ENCODE measurements around the gene AP5Z1. TPM values are rescaled to one million over a fixed set of nuclear protein-coding genes. Genes with fewer than 3 reads are reported as not detected.
A peak's percentile ranks its signal among the peaks of the same experiment; 100 is the strongest.

AP5Z1 gene
- total RNA-seq, 3 donors from 2014 or later (not counting 1 experiment from before 2014, with no cell fraction given), result 140 to 156 (median 143) TPM

DNA sequence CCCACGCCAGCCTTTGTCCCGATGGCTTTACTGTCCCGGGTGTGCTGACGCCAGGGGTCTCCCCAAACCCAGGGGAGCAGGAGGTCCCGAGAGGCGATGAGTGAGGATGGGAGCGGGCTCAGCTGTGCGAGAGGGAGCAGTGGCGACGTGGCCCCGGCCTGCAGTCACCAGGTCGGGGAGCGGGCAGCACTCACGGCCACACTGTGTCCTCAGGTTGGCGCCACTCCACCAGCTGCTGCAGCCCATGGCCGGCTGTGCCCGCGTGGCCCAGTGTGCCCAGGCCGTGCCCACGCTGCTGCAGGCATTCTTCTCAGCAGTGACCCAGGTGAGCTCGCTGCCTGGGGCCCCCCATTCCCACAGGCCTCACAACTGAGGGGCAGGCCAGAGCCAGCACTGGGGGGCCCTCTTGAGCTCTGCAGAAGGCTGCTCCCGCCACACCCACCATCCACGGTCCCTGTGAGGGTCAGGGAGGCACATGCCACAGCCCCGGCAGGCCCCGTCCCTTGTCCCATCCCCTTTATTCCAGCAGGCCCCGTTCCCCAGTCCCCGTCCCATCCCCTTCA lies 13.3 kb downstream of the AP5Z1 start:
- Mint-ChIP-seq H3K36me3 (no peaks in the 10 kb centered on the region), H3K4me1 (peaks cover under 1 to 8% of the 10 kb centered on the region in 2 donors), H3K27ac (peak overlapping the region in 1 of 2 donors; percentile 29), H3K27me3 (ENCODE audit: low read depth in 2 of 2) (no peaks in the 10 kb centered on the region), H3K4me3 (no peak overlapping the region), H3K9me3 (no peaks in the 10 kb centered on the region)
- 97% methylated on average over 27 of the region's 27 CpGs for WGBS (ENCODE audit: insufficient coverage)
- Histone ChIP-seq H3K4me1 (ENCODE audit: control insufficient read depth, insufficient read depth, low read length) (peaks cover 17% of the 10 kb centered on the region), H3K27ac (ENCODE audit: low read length) (no peak overlapping the region), H3K4me3 (ENCODE audit: low read length) (no peak overlapping the region), H3K36me3 (ENCODE audit: control insufficient read depth, insufficient read depth, low read length) (peaks cover 60% of the 10 kb centered on the region), H3K27me3 (ENCODE audit: control insufficient read depth, insufficient read depth, low read length) (no peaks in the 10 kb centered on the region), H3K9me3 (ENCODE audit: control insufficient read depth, insufficient read depth, low read length) (no peaks in the 10 kb centered on the region)
- TF ChIP-seq, protein P1, sequence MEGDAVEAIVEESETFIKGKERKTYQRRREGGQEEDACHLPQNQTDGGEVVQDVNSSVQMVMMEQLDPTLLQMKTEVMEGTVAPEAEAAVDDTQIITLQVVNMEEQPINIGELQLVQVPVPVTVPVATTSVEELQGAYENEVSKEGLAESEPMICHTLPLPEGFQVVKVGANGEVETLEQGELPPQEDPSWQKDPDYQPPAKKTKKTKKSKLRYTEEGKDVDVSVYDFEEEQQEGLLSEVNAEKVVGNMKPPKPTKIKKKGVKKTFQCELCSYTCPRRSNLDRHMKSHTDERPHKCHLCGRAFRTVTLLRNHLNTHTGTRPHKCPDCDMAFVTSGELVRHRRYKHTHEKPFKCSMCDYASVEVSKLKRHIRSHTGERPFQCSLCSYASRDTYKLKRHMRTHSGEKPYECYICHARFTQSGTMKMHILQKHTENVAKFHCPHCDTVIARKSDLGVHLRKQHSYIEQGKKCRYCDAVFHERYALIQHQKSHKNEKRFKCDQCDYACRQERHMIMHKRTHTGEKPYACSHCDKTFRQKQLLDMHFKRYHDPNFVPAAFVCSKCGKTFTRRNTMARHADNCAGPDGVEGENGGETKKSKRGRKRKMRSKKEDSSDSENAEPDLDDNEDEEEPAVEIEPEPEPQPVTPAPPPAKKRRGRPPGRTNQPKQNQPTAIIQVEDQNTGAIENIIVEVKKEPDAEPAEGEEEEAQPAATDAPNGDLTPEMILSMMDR (IDR thresholded peaks at IDR 0.05), result no peak
- ATAC-seq (no peak), DNase-seq (no peak)
- intact Hi-C loops (cut with micrococcal nuclease), result no loop called here

DNA sequence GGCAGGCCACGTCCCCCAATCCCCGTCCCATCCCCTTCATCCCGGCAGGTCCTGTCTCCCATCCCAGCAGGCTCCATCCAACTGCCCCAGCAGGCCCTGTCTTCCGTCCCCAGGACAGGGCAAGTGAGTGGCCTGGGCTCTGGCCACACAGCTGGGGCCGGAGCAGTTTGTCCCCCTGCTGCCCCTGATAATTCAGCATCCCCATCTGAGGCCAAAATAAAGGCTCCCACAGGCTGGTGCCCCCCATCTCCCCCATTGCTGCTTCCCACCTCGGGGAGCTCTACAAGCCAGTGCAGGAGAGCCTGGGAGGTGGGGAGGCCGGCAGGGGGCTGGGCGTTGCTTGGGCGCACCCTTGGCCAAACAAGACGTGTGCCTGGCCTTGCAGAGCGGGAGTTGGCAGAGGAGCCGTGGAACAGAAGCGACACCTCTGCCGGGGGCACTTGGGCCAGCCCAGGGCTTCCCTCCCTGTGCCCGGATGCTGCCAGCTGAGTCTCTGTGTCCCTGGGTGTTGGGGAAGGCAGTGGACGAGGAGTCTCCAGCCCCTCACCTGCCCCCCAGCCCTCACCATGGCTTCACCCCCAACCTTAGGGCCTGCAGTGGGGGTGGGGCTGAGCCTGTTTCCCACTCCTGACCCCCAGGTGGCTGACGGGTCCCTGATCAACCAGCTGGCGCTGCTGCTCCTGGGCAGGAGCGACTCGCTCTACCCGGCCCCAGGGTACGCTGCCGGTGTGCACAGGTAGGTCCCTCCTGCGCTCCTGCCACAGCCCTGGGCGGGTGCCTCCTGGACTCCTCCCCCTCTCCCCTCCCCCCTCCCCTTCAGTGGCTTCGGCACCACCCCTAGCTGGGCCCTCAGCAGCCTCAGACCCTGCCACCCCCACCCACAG lies 14.0 kb downstream of the AP5Z1 start:
- H3K4me1 ChIP-seq (ENCODE audit: control insufficient read depth, insufficient read depth, low read length), result peaks cover 17% of the 10 kb centered on the region
- Mint-ChIP-seq H3K27ac (peak overlapping the region in 1 of 2 donors; percentile 72), H3K27me3 (ENCODE audit: low read depth in 2 of 2) (no peaks in the 10 kb centered on the region), H3K36me3 (no peaks in the 10 kb centered on the region), H3K9me3 (no peaks in the 10 kb centered on the region), H3K4me1 (peaks cover 8 to 11% of the 10 kb centered on the region in 2 donors), H3K4me3 (no peak overlapping the region)
- ATAC-seq (no peak), DNase-seq (no peak)
- 96% methylated on average over 25 of the region's 26 CpGs for WGBS (ENCODE audit: insufficient coverage)
- no peak overlapping the region for H3K4me3 ChIP-seq (ENCODE audit: low read length)
- no peaks in the 10 kb centered on the region for H3K27me3 ChIP-seq (ENCODE audit: control insufficient read depth, insufficient read depth, low read length)
- H3K36me3 ChIP-seq (ENCODE audit: control insufficient read depth, insufficient read depth, low read length), result peaks cover 58% of the 10 kb centered on the region
- intact Hi-C loops (cut with micrococcal nuclease), result no loop called here
- H3K9me3 ChIP-seq (ENCODE audit: control insufficient read depth, insufficient read depth, low read length), result no peaks in the 10 kb centered on the region
- TF ChIP-seq, protein P1 (IDR thresholded peaks at IDR 0.05), result no peak
- H3K27ac ChIP-seq (ENCODE audit: low read length), result no peak overlapping the region

- Mint-ChIP-seq H3K4me3 (no peak overlapping the region), H3K27ac (peak overlapping the region in 1 of 2 donors; percentile 72), H3K27me3 (ENCODE audit: low read depth in 2 of 2) (no peaks in the 10 kb centered on the region), H3K9me3 (no peaks in the 10 kb centered on the region), H3K4me1 (peaks cover 11 to 14% of the 10 kb centered on the region in 2 donors), H3K36me3 (no peaks in the 10 kb centered on the region)
- Histone ChIP-seq H3K4me3 (ENCODE audit: low read length) (no peak overlapping the region), H3K4me1 (ENCODE audit: control insufficient read depth, insufficient read depth, low read length) (peaks cover 17% of the 10 kb centered on the region), H3K27ac (ENCODE audit: low read length) (no peak overlapping the region), H3K9me3 (ENCODE audit: control insufficient read depth, insufficient read depth, low read length) (no peaks in the 10 kb centered on the region), H3K36me3 (ENCODE audit: control insufficient read depth, insufficient read depth, low read length) (peaks cover 52% of the 10 kb centered on the region), H3K27me3 (ENCODE audit: control insufficient read depth, insufficient read depth, low read length) (no peaks in the 10 kb centered on the region)
- 97% methylated on average over 9 of the region's 9 CpGs for WGBS (ENCODE audit: insufficient coverage)
- TF ChIP-seq, protein P1 (IDR thresholded peaks at IDR 0.05), result no peak
- intact Hi-C loops (cut with micrococcal nuclease), result no loop called here
- DNase-seq (no peak), ATAC-seq (no peak)
Observed at GRCh38 chr7:4790078-4790465, 14.6 kb downstream of the AP5Z1 start.

Measured in natural killer cell (primary cell).